GM12801 (cell line): ENCODE measurements around the gene PAN2.

ENCODE experiments used
- CTCF ChIP-seq: IDR thresholded peaks from one replicate; pipeline ENCODE4 v1.5.1; 2011; ENCODE audit warnings: control low read depth; ENCODE audit not compliant: insufficient read length; ENCODE audit errors: extremely low read depth

The PAN2 gene

GRCh38 chr12:56373515-56373914 lies 39.7 kb upstream of the PAN2 start:
- no peak for TF ChIP-seq CTCF

GRCh38 chr12:56366948-56367347 lies 33.1 kb upstream of the PAN2 start:
- no peak for TF ChIP-seq CTCF

- TF ChIP-seq CTCF: no peak
These were observed 28.6 kb upstream of the PAN2 start, which contains the start of gene APOF for GRCh38 chr12:56362130-56363059. Gene APOF (minus strand): TSS chr12:56362857. CDS start chr12:56362745, 112 bp downstream.

GRCh38 chr12:56361487-56362129 lies 27.8 kb upstream of the PAN2 start:
- TF ChIP-seq CTCF: no peak

GRCh38 chr12:56359851-56360767 lies 26.3 kb upstream of the PAN2 start, which contains the start of gene STAT2:
Gene STAT2 (minus strand): TSS chr12:56360107. CDS start chr12:56356571, 3,536 bp downstream.
- no peak for TF ChIP-seq CTCF

GRCh38 chr12:56358836-56359532 lies 25.2 kb upstream of the PAN2 start:
- TF ChIP-seq CTCF: no peak
